ENCODE data around the gene RNF214.

RNF214 gene

DNA sequence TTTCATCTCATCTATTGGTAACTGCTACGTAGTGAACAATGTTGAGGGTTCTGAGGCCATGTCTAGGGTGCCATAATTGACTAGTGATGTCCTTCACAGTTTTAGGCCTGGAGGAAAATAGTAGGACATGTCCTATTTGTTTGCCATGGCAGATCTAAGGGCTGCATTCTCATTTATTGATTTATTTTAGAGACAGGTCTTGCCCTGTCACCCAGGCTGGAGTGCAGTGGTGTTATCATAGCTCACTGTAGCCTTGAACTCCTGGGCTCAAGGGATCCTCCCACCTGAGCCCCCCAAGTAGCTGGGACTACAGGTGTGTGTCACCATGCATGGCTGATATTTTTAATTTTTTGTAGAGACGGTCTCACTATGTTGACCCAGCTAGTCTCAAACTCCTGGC is 100.4 kb downstream of the RNF214 start:
- in situ Hi-C loops (cut with MboI; ENCODE audit: low pct_unique_long_range_greater_than_20kb, low sequenced_read_pairs) = no loop called here
- DNase-seq = no peak

GRCh38 chr11:117333917-117334316 is 101.4 kb downstream of the RNF214 start:
- DNase-seq = no peak
- in situ Hi-C loops (cut with MboI; ENCODE audit: low pct_unique_long_range_greater_than_20kb, low sequenced_read_pairs) = no loop called here

- DNase-seq = no peak
- in situ Hi-C loops (cut with MboI; ENCODE audit: low pct_unique_long_range_greater_than_20kb, low sequenced_read_pairs) = no loop called here
Observed at GRCh38 chr11:117334896-117335295, 102.4 kb downstream of the RNF214 start.

DNA sequence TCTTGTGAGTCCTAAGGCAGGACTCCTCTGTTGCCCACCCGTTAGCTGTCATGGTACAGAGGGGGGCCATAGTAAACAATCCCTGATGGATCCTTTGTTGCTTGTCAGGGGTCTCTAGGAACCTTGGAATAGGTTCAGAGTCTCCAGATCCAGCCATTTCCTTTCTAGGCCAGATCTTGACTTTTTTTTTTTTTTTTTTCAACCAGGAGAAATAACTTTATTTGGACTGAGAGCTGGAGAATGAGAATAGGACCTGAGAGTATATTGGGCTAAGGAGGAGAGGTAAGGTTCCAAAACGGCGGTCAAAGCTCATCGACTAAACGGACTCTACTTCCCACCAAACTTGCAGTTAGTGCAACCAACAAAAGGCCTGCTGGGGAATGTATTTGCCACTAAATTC is 102.9 kb downstream of the RNF214 start:
- DNase-seq = no peak

More for the DNA sequence above, 102.9 kb downstream of the RNF214 start:
- in situ Hi-C loops (cut with MboI; ENCODE audit: low pct_unique_long_range_greater_than_20kb, low sequenced_read_pairs) = no loop called here

Measured in KBM-7 (cell line).